ENCODE measurements around the gene NR2C1.

The NR2C1 gene

DNA sequence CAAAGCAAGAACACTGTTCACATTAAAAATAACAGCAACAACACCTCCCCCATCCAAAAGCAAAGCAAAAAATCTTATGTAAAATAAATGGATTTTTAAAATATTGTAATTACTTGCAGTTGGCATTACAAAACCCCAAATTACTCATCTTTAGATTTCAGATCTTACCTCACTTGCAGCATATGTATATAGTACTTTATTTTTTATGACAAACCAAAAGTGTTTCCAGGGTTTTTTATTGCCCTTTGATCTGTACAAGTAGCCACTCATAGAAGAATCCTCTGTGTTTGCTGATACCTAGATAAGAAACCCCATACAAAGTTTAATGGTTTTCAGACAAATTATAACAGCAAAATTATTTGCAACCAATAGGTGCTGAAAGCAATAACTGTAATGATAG is 12.2 kb upstream of the NR2C1 start:
- TF ChIP-seq, protein P1, sequence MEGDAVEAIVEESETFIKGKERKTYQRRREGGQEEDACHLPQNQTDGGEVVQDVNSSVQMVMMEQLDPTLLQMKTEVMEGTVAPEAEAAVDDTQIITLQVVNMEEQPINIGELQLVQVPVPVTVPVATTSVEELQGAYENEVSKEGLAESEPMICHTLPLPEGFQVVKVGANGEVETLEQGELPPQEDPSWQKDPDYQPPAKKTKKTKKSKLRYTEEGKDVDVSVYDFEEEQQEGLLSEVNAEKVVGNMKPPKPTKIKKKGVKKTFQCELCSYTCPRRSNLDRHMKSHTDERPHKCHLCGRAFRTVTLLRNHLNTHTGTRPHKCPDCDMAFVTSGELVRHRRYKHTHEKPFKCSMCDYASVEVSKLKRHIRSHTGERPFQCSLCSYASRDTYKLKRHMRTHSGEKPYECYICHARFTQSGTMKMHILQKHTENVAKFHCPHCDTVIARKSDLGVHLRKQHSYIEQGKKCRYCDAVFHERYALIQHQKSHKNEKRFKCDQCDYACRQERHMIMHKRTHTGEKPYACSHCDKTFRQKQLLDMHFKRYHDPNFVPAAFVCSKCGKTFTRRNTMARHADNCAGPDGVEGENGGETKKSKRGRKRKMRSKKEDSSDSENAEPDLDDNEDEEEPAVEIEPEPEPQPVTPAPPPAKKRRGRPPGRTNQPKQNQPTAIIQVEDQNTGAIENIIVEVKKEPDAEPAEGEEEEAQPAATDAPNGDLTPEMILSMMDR (IDR thresholded peaks at IDR 0.05; ENCODE audit: control extremely low read depth, extremely low read depth, low read depth, missing control alignments) = no peak
- DNase-seq (ENCODE audit: extremely low spot score) = no peak
- ChIA-PET CTCF (interaction anchor here (1.3 to 2.2 kb wide), 3 partner anchors 13 to 449 kb away, joined by 3 to 18 read pairs (median 3); partner anchors contain the start of gene NR2C1), POLR2A (interaction anchor here (0.6 to 0.7 kb wide), 3 partner anchors 28 to 414 kb away, joined by 3 to 7 read pairs (median 6); no protein-coding TSS in a partner anchor)

DNA sequence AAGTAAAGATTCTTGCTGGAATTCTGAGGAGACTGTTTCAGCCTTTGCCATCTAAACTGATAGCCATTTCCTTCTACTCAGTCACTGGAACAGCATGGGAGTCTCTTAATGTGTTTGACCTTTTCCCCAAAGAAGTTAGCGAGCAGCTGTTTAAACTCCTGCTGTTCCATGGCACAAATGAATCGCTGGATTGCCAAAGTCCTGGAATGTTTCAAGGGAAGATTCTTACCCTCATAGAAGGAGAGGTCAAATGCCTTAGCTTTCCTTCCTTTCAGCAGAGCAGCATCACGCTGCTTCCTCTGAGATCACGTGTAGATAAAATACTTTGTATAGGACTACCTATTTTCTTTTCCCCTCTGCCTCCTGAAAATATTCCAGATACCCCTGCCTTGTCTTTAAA is 10.5 kb upstream of the NR2C1 start:
- TF ChIP-seq, protein P1 (IDR thresholded peaks at IDR 0.05; ENCODE audit: control extremely low read depth, extremely low read depth, low read depth, missing control alignments) = no peak
- ChIA-PET POLR2A (no interaction called here), CTCF (interaction anchor here (2.0 to 2.2 kb wide), 2 partner anchors 9 to 11 kb away, joined by 5 to 18 read pairs; partner anchors contain the start of gene NR2C1)
- no peak for DNase-seq (ENCODE audit: extremely low spot score)

- ChIA-PET POLR2A (no interaction called here), CTCF (interaction anchor here (2.0 to 2.2 kb wide), 2 partner anchors 10 kb away, joined by 5 to 18 read pairs; partner anchors contain the start of gene NR2C1)
- TF ChIP-seq, protein P1 (IDR thresholded peaks at IDR 0.05; ENCODE audit: control extremely low read depth, extremely low read depth, low read depth, missing control alignments) = no peak
- DNase-seq (ENCODE audit: extremely low spot score) = no peak
Measured at GRCh38 chr12:95083471-95083870, 10.1 kb upstream of the NR2C1 start.

DNA sequence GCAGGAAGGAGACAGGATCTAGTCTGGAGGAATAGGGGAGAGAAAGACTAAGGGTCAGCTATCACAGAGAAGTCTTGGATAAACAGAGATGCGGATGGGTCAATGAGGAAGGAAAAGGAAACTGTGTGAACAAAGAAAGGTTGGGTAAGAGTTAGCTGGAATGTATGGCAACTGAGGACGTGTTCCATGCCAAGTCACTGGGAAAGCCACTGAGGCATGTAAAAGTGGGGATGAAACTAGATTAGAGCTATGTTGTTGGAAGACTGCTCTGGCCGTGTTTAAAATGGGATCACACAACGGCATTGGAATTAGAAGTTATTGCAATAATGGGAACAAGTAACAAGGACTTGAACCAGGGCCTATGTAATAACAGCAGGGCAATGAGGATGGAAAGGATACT is 3.9 kb upstream of the NR2C1 start:
- TF ChIP-seq, protein P1 (IDR thresholded peaks at IDR 0.05; ENCODE audit: control extremely low read depth, extremely low read depth, low read depth, missing control alignments) = no peak
- no peak for DNase-seq (ENCODE audit: extremely low spot score)
- ChIA-PET POLR2A (no interaction called here), CTCF (interaction anchor here (0.8 to 1.4 kb wide), 3 partner anchors 10 to 61 kb away, joined by 3 to 4 read pairs (median 3); no protein-coding TSS in a partner anchor)

DNA sequence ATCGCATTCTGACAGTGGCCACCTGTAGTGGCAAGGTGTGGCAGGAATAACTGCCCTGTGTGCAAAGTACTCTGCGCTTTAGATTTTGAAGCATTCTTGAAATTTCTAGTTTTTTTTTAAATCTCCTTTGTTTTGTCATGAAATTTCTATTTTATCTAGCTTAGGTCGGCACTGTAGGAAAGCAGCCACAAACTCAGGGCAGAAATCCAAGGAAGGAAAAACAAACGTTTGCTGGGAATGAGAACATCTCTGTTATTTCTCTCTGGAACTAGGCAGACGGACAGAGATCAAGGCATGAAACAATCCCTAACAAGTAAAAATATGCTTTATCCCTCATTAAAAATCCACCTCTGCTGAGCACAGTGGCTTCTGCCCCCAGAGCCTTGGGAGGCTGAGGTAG is 1.3 kb upstream of the NR2C1 start:
- POLR2A ChIA-PET = no interaction called here
- CTCF ChIA-PET = interaction anchor here (3.0 kb wide), 1 partner anchor 27 kb away, joined by 22 read pairs; no protein-coding TSS in a partner anchor
- TF ChIP-seq, protein P1 (IDR thresholded peaks at IDR 0.05; ENCODE audit: control extremely low read depth, extremely low read depth, low read depth, missing control alignments) = no peak
- no peak for DNase-seq (ENCODE audit: extremely low spot score)

DNA sequence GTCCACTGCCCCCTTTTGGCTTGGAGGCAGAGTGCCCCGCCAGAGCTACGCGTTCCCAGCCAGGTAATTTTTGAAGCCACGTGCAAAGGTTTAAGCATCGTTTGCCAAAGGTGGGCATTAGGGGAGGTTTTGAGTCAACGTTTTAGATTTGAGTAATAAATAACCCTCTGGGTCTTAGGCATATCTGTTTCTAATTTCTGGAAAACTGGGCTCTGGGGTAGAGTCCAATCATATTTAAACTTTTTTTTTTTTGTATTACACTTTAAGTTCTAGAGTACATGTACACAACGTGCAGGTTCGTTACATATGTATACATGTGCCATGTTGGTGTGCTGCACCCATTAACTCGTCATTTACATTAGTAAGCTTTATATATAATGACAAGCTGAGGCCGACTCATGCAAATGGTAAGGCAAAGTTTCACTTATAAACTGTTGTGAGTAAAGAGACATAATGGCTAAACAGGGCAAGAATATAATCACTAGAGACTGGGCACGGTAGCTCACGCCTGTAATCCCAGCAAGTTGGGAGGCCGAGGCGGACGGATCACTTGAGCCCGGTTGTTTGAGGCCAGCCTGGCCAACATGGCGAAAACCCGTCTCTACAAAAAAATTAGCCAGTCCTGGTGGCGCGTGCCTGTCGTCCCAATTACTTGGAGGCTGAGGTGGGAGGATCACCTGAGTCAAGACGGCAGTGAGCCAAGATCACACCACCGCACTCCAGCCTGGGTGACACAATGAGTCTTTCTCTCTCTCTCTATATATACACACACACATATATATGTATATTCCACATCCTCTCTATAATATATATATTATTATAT is 491 bp upstream of the NR2C1 start:
- TF ChIP-seq, protein P1 (IDR thresholded peaks at IDR 0.05; ENCODE audit: control extremely low read depth, extremely low read depth, low read depth, missing control alignments) = peak; percentile 82
- POLR2A ChIA-PET = interaction anchor here (0.6 to 1.0 kb wide), 2 partner anchors 94 to 400 kb away, joined by 3 to 5 read pairs; partner anchors contain the start of gene METAP2
- CTCF ChIA-PET = interaction anchor here (0.9 to 3.0 kb wide), 23 partner anchors 8 to 465 kb away, joined by 3 to 22 read pairs (median 5); partner anchors contain the start of genes FGD6 and VEZT
- no peak for DNase-seq (ENCODE audit: extremely low spot score)
